ENCODE data around the gene ZNF778. TPM values are rescaled to one million over a fixed set of nuclear protein-coding genes. Genes with fewer than 3 reads are reported as not detected.

ZNF778 gene
- total and polyA plus RNA-seq, 2 of the 13 experiments (the other 11 are each of a cell fraction or from before 2014, with no cell fraction given) = 3.8 to 7.2 TPM

DNA sequence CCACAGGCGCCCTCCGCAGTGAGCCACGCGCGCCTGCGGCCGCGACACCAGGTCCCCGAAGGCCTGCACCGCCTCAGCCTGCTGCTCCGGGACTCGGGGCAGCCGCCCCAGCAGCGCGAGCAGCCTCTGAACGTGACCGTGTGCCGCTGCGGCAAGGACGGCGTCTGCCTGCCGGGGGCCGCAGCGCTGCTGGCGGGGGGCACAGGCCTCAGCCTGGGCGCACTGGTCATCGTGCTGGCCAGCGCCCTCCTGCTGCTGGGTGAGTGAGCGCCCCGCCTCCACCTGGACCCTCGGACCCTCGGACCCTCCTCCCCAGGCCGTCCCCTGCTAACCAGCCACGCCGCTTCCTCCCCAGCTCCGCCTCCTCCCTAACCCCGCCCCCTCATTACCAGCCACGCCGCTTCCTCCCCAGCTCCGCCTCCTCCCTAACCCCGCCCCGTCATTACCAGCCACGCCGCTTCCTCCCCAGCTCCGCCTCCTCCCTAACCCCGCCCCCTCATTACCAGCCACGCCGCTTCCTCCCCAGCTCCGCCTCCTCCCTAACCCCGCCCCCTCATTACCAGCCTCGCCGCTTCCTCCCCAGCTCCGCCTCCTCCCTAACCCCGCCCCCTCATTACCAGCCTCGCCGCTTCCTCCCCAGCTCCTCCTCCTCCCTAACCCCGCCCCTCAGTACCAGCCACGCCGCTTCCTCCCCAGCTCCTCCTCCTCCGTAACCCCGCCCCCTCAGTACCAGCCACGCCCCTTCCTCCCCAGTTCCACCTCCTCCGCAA is 25.1 kb upstream of the ZNF778 start (continued):
- TF ChIP-seq MEIS1 (CRISPR knock-in tag; IDR thresholded peaks at IDR 0.05; ENCODE audit: borderline replicate concordance) (peak; percentile 82), ZNF446 (CRISPR knock-in tag; IDR thresholded peaks at IDR 0.05) (peak; percentile 87; the same call in 1 of the 2 replicates), ERF (CRISPR knock-in tag; IDR thresholded peaks at IDR 0.05) (peak; percentile 74; the same call in 1 of the 2 replicates), NFE2L1 (CRISPR knock-in tag; IDR thresholded peaks at IDR 0.05; ENCODE audit: borderline replicate concordance) (0 out of 2 replicates have a peak, but pooled peaks have one; percentile 45), NCOR1 (IDR thresholded peaks at IDR 0.05; ENCODE audit: borderline replicate concordance, low read length) (peak; percentile 24; the same call in 1 of the 2 replicates), KDM2A (CRISPR knock-in tag; IDR thresholded peaks at IDR 0.05; ENCODE audit: borderline replicate concordance, low read depth) (peak; percentile 74), XRCC5 (optimal IDR thresholded peaks at IDR 0.05; ENCODE audit: low read length) (peak; percentile 24), HNF4A (CRISPR knock-in tag; IDR thresholded peaks at IDR 0.05) (peak; percentile 80), CHD2 (IDR thresholded peaks at IDR 0.05; ENCODE audit: low read depth, low read length) (peak; percentile 24; the same call in 1 of the 2 replicates), ZNF616 (CRISPR knock-in tag; IDR thresholded peaks at IDR 0.05; ENCODE audit: low read depth) (peak; percentile 94), CAMTA2 (CRISPR knock-in tag; IDR thresholded peaks at IDR 0.05; ENCODE audit: borderline replicate concordance) (peak; percentile 61; the same call in 1 of the 2 replicates), PPARG (CRISPR knock-in tag; conservative IDR thresholded peaks at IDR 0.05) (peak; percentile 52; the same call in 1 of the 2 replicates), ZNF619 (CRISPR knock-in tag; IDR thresholded peaks at IDR 0.05) (peak; percentile 80; the same call in 1 of the 2 replicates)
- TF ChIP-seq, protein P1, sequence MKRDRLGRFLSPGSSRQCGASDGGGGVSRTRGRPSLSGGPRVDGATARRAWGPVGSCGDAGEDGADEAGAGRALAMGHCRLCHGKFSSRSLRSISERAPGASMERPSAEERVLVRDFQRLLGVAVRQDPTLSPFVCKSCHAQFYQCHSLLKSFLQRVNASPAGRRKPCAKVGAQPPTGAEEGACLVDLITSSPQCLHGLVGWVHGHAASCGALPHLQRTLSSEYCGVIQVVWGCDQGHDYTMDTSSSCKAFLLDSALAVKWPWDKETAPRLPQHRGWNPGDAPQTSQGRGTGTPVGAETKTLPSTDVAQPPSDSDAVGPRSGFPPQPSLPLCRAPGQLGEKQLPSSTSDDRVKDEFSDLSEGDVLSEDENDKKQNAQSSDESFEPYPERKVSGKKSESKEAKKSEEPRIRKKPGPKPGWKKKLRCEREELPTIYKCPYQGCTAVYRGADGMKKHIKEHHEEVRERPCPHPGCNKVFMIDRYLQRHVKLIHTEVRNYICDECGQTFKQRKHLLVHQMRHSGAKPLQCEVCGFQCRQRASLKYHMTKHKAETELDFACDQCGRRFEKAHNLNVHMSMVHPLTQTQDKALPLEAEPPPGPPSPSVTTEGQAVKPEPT (CRISPR knock-in tag; IDR thresholded peaks at IDR 0.05; ENCODE audit: low read depth) = peak; percentile 94
- TF ChIP-seq, protein P2, sequence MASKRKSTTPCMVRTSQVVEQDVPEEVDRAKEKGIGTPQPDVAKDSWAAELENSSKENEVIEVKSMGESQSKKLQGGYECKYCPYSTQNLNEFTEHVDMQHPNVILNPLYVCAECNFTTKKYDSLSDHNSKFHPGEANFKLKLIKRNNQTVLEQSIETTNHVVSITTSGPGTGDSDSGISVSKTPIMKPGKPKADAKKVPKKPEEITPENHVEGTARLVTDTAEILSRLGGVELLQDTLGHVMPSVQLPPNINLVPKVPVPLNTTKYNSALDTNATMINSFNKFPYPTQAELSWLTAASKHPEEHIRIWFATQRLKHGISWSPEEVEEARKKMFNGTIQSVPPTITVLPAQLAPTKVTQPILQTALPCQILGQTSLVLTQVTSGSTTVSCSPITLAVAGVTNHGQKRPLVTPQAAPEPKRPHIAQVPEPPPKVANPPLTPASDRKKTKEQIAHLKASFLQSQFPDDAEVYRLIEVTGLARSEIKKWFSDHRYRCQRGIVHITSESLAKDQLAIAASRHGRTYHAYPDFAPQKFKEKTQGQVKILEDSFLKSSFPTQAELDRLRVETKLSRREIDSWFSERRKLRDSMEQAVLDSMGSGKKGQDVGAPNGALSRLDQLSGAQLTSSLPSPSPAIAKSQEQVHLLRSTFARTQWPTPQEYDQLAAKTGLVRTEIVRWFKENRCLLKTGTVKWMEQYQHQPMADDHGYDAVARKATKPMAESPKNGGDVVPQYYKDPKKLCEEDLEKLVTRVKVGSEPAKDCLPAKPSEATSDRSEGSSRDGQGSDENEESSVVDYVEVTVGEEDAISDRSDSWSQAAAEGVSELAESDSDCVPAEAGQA (IDR thresholded peaks at IDR 0.05; ENCODE audit: low read depth) = peak; percentile 19; the same call in 1 of the 2 replicates
- TF ChIP-seq, protein P2 (CRISPR knock-in tag; IDR thresholded peaks at IDR 0.05; ENCODE audit: borderline replicate concordance) = peak; percentile 80; the same call in 1 of the 2 replicates
- TF ChIP-seq, protein P3, sequence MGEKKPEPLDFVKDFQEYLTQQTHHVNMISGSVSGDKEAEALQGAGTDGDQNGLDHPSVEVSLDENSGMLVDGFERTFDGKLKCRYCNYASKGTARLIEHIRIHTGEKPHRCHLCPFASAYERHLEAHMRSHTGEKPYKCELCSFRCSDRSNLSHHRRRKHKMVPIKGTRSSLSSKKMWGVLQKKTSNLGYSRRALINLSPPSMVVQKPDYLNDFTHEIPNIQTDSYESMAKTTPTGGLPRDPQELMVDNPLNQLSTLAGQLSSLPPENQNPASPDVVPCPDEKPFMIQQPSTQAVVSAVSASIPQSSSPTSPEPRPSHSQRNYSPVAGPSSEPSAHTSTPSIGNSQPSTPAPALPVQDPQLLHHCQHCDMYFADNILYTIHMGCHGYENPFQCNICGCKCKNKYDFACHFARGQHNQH (CRISPR knock-in tag; IDR thresholded peaks at IDR 0.05) = peak; percentile 65
- TF ChIP-seq, protein P4, sequence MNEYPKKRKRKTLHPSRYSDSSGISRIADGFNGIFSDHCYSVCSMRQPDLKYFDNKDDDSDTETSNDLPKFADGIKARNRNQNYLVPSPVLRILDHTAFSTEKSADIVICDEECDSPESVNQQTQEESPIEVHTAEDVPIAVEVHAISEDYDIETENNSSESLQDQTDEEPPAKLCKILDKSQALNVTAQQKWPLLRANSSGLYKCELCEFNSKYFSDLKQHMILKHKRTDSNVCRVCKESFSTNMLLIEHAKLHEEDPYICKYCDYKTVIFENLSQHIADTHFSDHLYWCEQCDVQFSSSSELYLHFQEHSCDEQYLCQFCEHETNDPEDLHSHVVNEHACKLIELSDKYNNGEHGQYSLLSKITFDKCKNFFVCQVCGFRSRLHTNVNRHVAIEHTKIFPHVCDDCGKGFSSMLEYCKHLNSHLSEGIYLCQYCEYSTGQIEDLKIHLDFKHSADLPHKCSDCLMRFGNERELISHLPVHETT (CRISPR knock-in tag; conservative IDR thresholded peaks at IDR 0.05) = 0 out of 2 replicates have a peak, but pooled peaks have one; percentile 32

Measured in HepG2 (cell line).